Effector CD4-positive, alpha-beta T cell (primary cell): ENCODE measurements around the gene MACROD2.
"Not testable (repeated sequence)": the region's sequence is repeated elsewhere in the genome, so short reads cannot be mapped to it uniquely, and the experiment has no call there.

ENCODE experiments used
- DNase-seq: peaks from one replicate; pipeline ENCODE4 v3.0.0-alpha.2; 2020

Gene MACROD2

DNA sequence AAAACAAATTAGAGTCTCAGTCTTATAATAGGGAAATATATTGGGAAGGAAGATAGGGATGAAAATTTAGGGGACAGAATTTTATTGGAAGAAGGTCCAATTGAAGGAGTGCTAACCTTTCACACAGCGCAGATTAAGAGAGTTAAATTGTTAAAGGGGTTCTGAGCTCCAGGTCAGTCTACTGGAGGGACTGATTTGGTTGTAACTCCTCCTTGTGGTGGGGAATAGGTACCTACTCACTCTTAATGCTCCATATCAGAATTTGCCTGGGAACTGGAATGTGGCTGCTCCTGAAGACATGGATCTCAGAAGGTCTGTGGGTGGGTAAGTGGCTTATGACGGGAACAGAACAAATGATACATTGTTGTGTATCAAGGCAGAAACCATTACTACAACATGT lies 198.6 kb downstream of the MACROD2 start:
- DNase-seq, result no peak

GRCh38 chr20:14197097-14197496 lies 201.8 kb downstream of the MACROD2 start:
- DNase-seq, result no peak

GRCh38 chr20:14198416-14198815 lies 203.1 kb downstream of the MACROD2 start:
- DNase-seq, result no peak

- no peak for DNase-seq
Measured at GRCh38 chr20:14199111-14199510, 203.8 kb downstream of the MACROD2 start.

DNA sequence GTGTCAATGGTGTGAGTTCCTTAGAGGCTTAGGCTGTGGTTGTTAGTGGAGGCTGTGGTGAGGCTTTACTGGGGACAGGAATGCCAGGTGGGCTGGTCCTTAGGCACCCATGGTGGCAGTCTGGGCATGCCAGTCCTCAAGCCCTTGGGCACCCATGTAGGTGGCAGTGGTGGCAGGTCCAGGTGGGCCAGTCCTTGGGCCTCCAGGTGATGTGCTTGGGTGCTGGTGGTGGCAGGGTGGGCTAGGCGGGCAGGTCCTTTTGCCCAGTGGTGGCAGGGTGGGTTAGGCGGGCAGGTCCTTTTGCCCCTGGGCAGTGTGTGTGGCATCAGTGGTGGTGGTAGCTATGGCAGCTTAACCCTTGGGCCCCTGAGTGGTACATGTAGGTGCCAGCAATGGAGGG lies 208.3 kb downstream of the MACROD2 start:
- no peak for DNase-seq

DNA sequence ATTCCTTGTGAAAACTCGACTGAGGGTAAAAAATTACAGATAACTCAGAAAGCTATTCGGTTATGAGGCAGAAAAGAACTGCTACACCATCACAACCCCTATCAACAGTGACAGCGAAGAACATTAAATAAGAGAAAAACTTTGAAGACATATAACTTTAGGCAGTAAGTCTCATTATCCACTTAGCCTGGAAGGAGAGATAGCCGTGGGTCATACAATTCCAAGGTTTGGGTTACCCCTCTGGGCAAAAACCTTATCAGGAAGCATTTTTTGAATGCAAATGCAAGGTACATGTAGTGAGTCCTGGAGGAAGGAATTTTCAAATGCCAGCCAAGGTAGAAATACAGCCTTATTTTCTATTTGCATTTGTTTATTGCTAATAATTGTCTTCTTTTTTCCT lies 212.3 kb downstream of the MACROD2 start:
- no peak for DNase-seq

GRCh38 chr20:14208956-14209355 lies 213.6 kb downstream of the MACROD2 start:
- DNase-seq, result no peak

DNA sequence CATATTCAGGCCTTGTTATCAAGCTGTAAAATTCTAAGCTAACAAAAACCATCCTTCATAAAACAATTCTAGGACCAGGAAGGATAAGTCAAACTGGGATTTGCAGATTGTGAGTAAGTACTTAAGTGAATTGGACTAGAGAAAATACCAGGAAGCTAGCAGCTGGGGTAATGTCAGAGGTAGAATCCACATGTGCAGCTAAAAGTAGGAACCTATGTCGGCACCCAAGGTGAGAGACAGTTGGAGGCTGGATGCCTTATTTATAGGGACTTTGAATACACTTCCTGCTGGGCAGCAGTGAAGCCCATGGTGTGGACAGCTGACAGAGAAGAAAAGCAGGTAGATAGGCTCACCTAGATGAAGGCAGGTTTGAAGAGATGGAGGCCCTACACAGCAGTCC lies 214.8 kb downstream of the MACROD2 start:
- no peak for DNase-seq

DNA sequence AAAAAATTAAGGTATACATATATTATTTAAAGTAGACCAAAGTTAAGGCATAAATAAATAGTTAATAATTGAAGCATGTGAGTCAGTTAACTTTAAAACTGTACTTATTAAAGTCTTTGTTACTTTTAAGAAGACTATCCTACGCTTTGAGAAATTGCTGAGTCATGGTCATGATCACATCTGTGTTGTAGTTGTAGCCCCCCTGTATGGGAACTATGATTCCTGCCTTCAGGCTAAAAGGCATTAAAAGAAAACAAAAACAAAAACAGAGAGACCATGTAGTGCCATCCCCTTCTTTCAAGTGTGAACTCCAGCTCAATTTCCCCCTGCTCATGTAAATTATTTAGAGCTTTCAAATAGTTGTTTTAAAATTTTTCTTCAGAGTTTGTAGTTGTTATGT lies 218.7 kb downstream of the MACROD2 start:
- DNase-seq, result no peak

- DNase-seq, result not testable (repeated sequence)
Measured at GRCh38 chr20:14215880-14216279, 220.6 kb downstream of the MACROD2 start.

DNA sequence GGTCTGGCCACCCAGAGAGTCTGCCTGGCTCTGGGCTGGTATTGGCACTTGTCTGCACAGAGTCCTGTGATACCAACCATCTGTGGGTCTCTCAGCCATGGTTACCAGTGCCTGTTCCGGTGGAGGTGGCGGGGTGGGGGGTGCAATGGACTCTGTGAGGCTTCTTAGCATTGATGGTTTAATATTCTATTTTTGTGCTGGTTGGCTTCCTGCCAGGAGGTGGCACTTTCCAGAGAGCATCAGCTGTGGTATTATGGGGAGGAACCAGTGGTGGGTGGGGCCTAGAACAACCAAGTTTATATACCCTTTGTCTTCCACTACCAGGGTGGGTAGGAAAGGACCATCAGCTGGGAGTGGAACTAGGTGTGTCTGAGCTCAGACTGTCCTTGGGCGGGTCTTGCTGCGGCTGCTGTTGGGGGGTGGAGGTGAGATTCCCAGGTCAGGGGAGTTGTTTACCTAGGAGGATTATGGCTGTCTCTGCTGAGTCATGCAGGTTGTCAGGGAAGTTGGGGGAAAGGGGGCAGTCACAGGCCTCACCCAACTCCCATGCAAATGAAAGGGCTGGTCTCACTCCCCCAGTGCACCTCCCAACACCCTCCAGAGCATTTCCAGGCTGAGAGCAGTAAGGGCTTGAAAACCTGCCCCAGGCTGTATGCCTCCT lies 224.6 kb downstream of the MACROD2 start:
- DNase-seq, result no peak

DNA sequence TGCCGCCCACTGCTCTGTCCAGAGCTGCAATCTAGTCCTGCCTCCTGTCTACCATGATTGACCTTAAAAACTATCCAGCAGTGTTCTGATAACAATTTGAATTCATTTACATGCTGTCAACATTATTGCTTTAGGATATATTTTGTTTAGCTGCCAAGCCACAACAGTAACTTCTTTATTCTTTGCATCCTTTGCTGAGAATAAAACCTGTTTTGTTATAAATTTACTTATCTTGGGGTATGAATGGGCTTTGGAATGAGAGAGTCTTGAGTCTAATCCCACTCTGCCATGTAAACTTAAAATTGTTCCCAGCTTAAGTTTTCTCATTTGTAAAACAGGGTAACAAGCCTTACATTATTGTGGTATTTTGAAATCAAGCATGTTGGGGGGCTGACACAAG lies 225.7 kb downstream of the MACROD2 start:
- DNase-seq, result no peak

- no peak for DNase-seq
Measured at GRCh38 chr20:14223806-14224205, 228.5 kb downstream of the MACROD2 start.

DNA sequence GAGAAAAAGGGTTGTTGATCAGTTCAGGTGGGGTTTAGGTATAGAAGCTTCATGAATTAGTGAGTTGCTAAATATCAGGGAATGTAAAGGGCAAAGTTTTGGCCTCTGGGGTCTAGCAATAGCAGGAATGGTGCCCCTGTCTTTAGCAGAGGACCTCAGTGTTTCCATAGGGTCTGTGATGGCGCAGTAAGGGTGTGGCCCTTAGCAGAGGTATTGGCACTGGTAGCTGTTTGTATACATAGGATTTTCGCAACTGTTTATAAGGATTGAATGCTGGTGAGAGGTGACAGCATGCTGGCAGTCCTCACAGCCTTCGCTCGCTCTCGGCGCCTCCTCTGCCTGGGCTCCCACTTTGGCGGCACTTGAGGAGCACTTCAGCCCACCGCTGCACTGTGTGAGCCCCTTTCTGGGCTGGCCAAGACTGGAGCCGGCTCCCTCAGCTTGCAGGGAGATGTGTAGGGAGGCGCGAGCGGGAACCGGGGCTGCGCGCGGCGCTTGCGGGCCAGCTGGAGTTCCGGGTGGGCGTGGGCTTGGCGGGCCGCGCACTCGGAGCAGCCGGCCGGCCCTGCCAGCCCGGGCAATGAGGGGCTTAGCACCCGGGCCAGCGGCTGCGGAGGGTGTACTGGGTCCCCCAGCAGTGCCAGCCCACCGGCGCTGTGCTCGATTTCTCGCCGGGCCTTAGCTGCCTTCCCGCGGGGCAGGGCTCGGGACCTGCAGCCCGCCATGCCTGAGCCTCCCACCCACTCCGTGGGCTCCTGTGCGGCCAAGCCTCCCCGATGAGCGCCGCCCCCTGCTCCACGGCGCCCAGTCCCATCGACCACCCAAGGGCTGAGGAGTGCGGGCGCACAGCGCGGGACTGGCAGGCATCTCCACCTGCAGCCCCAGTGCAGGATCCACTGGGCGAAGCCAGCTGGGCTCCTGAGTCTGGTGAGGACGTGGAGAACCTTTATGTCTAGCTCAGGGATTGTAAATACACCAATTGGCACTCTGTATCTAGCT lies 231.0 kb downstream of the MACROD2 start:
- DNase-seq, result not testable (repeated sequence)

- no peak for DNase-seq
Measured at GRCh38 chr20:14232650-14233049, 237.3 kb downstream of the MACROD2 start.

DNA sequence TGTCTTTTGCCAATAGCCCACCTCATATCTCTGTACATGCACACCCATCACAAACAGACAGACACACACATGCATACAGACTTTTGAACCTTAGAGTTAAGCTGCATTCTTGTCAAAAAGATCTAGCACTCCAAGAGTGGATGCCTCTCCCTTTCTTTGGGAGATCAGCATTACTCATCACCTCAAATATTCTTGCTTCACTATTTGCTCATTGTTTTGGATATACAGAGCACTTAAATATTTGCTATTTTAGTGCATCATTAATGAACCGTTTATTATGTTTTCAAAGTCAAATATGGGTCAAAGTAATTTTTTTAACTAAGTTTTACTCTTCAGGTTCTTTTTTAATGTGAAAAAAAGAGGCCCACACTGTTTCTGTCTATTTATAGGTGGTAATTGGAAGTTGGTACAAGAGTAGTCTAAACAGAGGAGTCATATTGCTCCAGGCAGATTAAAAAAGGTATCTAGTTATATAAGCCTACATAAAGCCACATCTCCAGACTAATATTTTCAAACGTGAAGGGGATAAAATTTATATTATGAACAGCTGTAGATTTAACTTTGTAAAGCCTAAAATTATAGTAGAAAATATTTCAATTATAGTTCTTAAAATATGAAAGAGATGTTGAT lies 239.5 kb downstream of the MACROD2 start:
- no peak for DNase-seq

DNA sequence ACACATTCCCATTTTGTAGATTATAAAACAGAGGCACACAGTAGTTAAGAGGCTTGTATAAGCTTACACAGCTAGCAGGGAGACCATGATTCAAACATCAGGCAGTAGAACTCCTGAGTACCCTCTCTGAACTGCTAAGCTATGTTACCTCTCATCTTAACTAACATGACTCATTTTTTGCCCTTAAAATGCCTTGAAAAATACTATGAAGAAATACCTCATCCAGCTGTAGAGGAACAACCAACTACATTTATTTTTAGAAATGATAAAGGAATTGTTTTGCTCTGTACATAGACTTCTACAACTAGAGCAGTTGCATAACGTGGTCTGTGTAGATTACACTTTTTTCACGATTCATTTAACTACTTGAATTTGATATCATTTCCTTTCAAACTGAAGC lies 240.0 kb downstream of the MACROD2 start:
- DNase-seq, result no peak

DNA sequence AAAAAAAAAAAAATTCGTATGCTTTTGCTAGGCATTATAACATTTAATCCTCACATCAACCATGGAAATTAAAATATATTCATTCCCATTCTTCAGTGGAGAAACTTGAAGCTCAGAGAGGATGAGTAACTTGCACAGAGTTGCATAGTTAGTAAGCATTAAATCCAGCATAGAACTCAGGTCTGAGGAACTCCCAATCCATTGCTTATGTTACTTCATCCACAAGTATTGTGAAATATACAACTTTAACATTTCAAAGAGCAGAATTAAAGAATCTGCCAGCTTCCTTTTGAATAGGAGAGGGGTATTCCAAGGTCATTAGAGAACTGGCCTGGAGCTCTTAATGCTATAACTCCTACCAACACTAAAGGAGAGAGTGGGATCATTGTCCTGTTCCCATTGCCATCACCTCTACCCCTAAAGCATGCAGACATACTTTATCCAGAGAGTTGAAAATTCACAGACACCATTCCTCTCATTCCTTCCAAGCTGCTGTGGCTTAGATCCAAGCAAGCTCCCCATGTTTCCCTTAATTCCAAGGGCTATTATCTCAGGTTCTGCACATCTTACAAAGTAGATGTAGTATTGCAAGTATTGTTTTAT lies 250.2 kb downstream of the MACROD2 start:
- no peak for DNase-seq

- no peak for DNase-seq
Measured at GRCh38 chr20:14259689-14260088, 264.4 kb downstream of the MACROD2 start.

- no peak for DNase-seq
Measured at GRCh38 chr20:14260367-14260766, 265.1 kb downstream of the MACROD2 start.

DNA sequence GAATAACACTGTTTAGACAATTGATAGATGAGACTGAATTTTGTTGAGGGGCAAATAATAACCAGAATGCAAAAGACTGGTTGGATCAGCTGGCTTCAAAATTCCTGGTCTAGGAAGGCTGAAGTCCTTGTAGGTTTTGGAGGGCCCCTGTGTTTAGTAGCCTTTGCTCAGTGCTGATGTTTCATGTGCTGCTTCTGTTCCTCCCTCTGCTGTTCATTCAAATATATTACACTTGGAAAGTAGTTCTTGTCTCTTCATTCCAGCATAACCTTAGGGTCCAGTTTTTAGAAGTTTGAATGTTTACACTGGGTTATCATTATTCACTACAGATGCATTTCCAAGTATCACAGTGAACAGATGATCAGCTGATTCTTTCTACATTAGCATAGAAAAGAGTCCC lies 269.6 kb downstream of the MACROD2 start:
- no peak for DNase-seq

DNA sequence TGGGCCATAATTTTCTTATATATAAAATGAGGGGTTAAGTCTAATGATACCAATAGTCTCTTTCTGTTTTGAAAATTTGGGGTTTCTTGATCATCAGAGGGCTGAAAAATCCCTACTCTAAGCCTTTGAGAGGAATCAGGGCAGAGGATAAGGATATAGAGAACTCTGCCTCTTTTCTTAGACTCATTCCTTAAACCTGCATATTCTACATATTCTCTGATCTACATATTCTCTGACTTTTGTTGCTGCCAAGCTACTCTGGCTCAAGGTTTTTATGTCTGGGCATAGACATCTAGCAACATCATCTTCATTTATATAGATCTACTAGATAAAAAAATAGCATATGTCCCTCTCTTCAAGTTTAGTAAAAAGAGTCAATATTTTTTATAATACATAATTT lies 270.9 kb downstream of the MACROD2 start:
- no peak for DNase-seq

DNA sequence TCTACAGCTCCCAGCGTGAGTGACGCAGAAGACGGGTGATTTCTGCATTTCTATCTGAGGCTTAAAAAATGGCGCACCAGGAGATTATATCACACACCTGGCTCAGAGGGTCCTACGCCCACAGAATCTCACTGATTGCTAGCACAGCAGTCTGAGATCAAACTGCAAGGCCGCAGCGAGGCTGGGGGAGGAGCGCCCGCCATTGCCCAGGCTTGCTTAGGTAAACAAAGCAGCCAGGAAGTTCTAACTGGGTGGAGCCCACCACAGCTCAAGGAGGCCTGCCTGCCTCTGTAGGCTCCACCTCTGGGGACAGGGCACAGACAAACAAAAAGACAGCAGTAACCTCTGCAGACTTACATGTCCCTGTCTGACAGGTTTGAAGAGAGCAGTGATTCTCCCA lies 275.4 kb downstream of the MACROD2 start:
- DNase-seq, result not testable (repeated sequence)
